GM12872 (cell line): ENCODE measurements around the gene PRRX2.
A peak's percentile ranks its signal among the peaks of the same experiment; 100 is the strongest.

Experiments used
- CTCF ChIP-seq: IDR thresholded peaks from 3 replicates; pipeline ENCODE4 v1.5.1; 2011; ENCODE audit warnings: low read depth, mild to moderate bottlenecking, low read length, moderate library complexity; ENCODE audit not compliant: insufficient read depth

Gene PRRX2

GRCh38 chr9:129639034-129639630, 26.3 kb upstream of the PRRX2 start:
- TF ChIP-seq CTCF, result no peak

GRCh38 chr9:129639756-129640085, 25.7 kb upstream of the PRRX2 start:
- no peak for TF ChIP-seq CTCF

- TF ChIP-seq CTCF, result no peak
Observed at GRCh38 chr9:129640086-129640870, 25.2 kb upstream of the PRRX2 start.

GRCh38 chr9:129640871-129641749, 24.3 kb upstream of the PRRX2 start:
- no peak for TF ChIP-seq CTCF

GRCh38 chr9:129641750-129642585, 23.5 kb upstream of the PRRX2 start, which contains the start of gene ASB6:
ASB6 (minus strand) TSS chr9:129642151; CDS start chr9:129641999, 152 bp downstream.
- TF ChIP-seq CTCF, result peak; percentile 89

GRCh38 chr9:129643706-129644105, 21.7 kb upstream of the PRRX2 start:
- TF ChIP-seq CTCF, result no peak

GRCh38 chr9:129644365-129644764, 21.1 kb upstream of the PRRX2 start:
- no peak for TF ChIP-seq CTCF
